Epithelial cell of proximal tubule (primary cell): Measurements from ENCODE around the gene MCTP2. TPM values are rescaled to one million over a fixed set of nuclear protein-coding genes. Genes with fewer than 3 reads are reported as not detected.

Experiments used
- DNase-seq: peaks from one replicate; pipeline ENCODE4 v3.0.0-alpha.2; 2011; ENCODE audit warnings: low read depth
- H3K4me3 ChIP-seq: 2 replicates; pipeline ENCODE4 v1.5.1; 2011; ENCODE audit warnings: low read depth, mild to moderate bottlenecking, low read length
- CTCF ChIP-seq: conservative IDR thresholded peaks from 2 replicates; pipeline ENCODE4 v1.5.1; 2012; ENCODE audit warnings: low read depth, mild to moderate bottlenecking, low read length
- total RNA-seq: library from RNA; depleted of rRNA; stranded (reverse); fragments of >200 nt; gene quantifications from 2 replicates; pipeline ENCODE4 v1.2.3, GENCODE V29; 2015

MCTP2 gene
- total RNA-seq, 1 donor from 2014 or later: 7.5 TPM

GRCh38 chr15:94306700-94307650, 75.6 kb downstream of the MCTP2 start:
- TF ChIP-seq CTCF: no peak
- DNase-seq: peak; percentile 80
- H3K4me3 ChIP-seq: no peak overlapping the region

- no peak overlapping the region for H3K4me3 ChIP-seq
- TF ChIP-seq CTCF: no peak
- DNase-seq: no peak
Measured at GRCh38 chr15:94312946-94313345, 81.6 kb downstream of the MCTP2 start.

- H3K4me3 ChIP-seq: no peak overlapping the region
- no peak for DNase-seq
- TF ChIP-seq CTCF: no peak
Measured at GRCh38 chr15:94314639-94315038, 83.3 kb downstream of the MCTP2 start.

- no peak for TF ChIP-seq CTCF
- no peak for DNase-seq
- no peak overlapping the region for H3K4me3 ChIP-seq
Measured at GRCh38 chr15:94317211-94317610, 85.8 kb downstream of the MCTP2 start.

GRCh38 chr15:94322141-94322540, 90.8 kb downstream of the MCTP2 start:
- no peak for TF ChIP-seq CTCF
- no peak for DNase-seq
- no peak overlapping the region for H3K4me3 ChIP-seq

GRCh38 chr15:94323076-94323475, 91.7 kb downstream of the MCTP2 start:
- TF ChIP-seq CTCF: no peak
- no peak for DNase-seq
- no peak overlapping the region for H3K4me3 ChIP-seq
